IPS DF 6.9 (cell line): ENCODE measurements around the gene NANOS1.
A peak's percentile ranks its signal among the peaks of the same experiment; 100 is the strongest.

ENCODE experiments used
- DNase-seq: peaks from one replicate; pipeline ENCODE4 v3.0.0-alpha.2; 2013; ENCODE audit warnings: low read depth, low spot score
- H3K27ac ChIP-seq: one replicate; pipeline ENCODE4 v1.5.1; 2013; ENCODE audit warnings: low read length, control low read depth
- H3K27me3 ChIP-seq: 2 replicates; pipeline ENCODE4 v1.6.1; 2013; ENCODE audit warnings: mild to moderate bottlenecking, low read length; ENCODE audit not compliant: control insufficient read depth, insufficient read depth
- H3K36me3 ChIP-seq: 2 replicates; pipeline ENCODE4 v1.6.1; 2013; ENCODE audit warnings: low read length; ENCODE audit not compliant: control insufficient read depth, insufficient read depth
- H3K4me1 ChIP-seq: 2 replicates; pipeline ENCODE4 v1.6.1; 2013; ENCODE audit warnings: low read length; ENCODE audit not compliant: control insufficient read depth, insufficient read depth
- H3K4me3 ChIP-seq: 2 replicates; pipeline ENCODE4 v1.5.1; 2013; ENCODE audit warnings: mild to moderate bottlenecking, low read length
- H3K9me3 ChIP-seq: 2 replicates; pipeline ENCODE4 v1.6.1; 2013; ENCODE audit warnings: low read length, inconsistent platforms; ENCODE audit not compliant: control insufficient read depth, insufficient read depth
- WGBS: extraction: QIAGEN DNeasy Blood & Tissue Kit; methylation state at CpG from one replicate; pipeline ENCODE4 v1.1.7; 2013; ENCODE audit warnings: mixed read lengths, missing lambda C conversion rate; ENCODE audit not compliant: insufficient read length, insufficient coverage; 5-methylcytosine and 5-hydroxymethylcytosine counted together

The NANOS1 gene, protein sequence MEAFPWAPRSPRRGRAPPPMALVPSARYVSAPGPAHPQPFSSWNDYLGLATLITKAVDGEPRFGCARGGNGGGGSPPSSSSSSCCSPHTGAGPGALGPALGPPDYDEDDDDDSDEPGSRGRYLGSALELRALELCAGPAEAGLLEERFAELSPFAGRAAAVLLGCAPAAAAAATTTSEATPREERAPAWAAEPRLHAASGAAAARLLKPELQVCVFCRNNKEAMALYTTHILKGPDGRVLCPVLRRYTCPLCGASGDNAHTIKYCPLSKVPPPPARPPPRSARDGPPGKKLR

GRCh38 chr10:119029613-119030420 lies at the start of gene NANOS1:
Gene NANOS1 (plus strand): TSS chr10:119029714. CDS start chr10:119029802, 88 bp downstream.
- no peaks in the 10 kb centered on the region for H3K27me3 ChIP-seq
- H3K9me3 ChIP-seq: no peaks in the 10 kb centered on the region
- H3K4me3 ChIP-seq: peak within 1 kb of the TSS; percentile 58; the same call in 1 of the 2 replicates
- DNase-seq: no peak
- no CpG with 5 or more reads among the region's 136 CpGs for WGBS
- no peaks in the 10 kb centered on the region for H3K4me1 ChIP-seq
- peaks cover 3% of the 10 kb centered on the region; the same call in 1 of the 2 replicates for H3K36me3 ChIP-seq
- H3K27ac ChIP-seq: no peak within 1 kb of the TSS

- no peak for DNase-seq
- Histone ChIP-seq H3K27me3 (no peaks in the 10 kb centered on the region), H3K36me3 (no peaks in the 10 kb centered on the region), H3K9me3 (no peaks in the 10 kb centered on the region), H3K4me3 (no peak overlapping the region), H3K4me1 (no peaks in the 10 kb centered on the region), H3K27ac (no peak overlapping the region)
- no CpG with 5 or more reads among the region's 17 CpGs for WGBS
Measured at GRCh38 chr10:118980135-118980865, 49.2 kb upstream of the NANOS1 start.

GRCh38 chr10:118980870-118981269 lies 48.6 kb upstream of the NANOS1 start:
- Histone ChIP-seq H3K27me3 (no peaks in the 10 kb centered on the region), H3K9me3 (no peaks in the 10 kb centered on the region), H3K4me3 (no peak overlapping the region), H3K36me3 (no peaks in the 10 kb centered on the region), H3K4me1 (no peaks in the 10 kb centered on the region), H3K27ac (no peak overlapping the region)
- no peak for DNase-seq
- WGBS: no CpG with 5 or more reads among the region's 6 CpGs

DNA sequence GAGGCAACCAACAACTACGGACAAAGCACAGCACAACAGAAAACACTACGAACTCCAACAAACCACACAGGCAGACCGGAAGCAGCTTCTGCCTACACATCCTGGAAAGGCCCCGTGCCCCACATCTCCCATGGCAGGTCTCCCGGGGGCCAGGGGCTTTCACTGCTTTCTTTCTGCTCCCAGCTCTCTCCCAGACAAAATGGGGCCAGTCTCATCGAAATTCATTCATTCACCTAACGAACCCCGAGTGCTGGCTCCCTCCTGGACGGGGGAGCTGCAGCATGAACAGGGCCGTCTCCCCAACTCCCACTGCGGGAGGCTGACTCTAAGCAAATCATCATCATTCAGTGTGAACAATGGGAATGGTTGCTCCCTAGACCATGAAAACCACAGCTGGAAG lies 47.6 kb upstream of the NANOS1 start:
- Histone ChIP-seq H3K27me3 (no peaks in the 10 kb centered on the region), H3K27ac (no peak overlapping the region), H3K36me3 (no peaks in the 10 kb centered on the region), H3K4me3 (no peak overlapping the region), H3K9me3 (no peaks in the 10 kb centered on the region), H3K4me1 (no peaks in the 10 kb centered on the region)
- WGBS: no CpG with 5 or more reads among the region's 11 CpGs
- no peak for DNase-seq

GRCh38 chr10:118982366-118982765 lies 47.1 kb upstream of the NANOS1 start:
- no CpG with 5 or more reads among the region's 4 CpGs for WGBS
- no peaks in the 10 kb centered on the region for H3K4me1 ChIP-seq
- H3K27ac ChIP-seq: no peak overlapping the region
- H3K9me3 ChIP-seq: no peaks in the 10 kb centered on the region
- no peaks in the 10 kb centered on the region for H3K36me3 ChIP-seq
- no peak overlapping the region for H3K4me3 ChIP-seq
- H3K27me3 ChIP-seq: no peaks in the 10 kb centered on the region
- no peak for DNase-seq

DNA sequence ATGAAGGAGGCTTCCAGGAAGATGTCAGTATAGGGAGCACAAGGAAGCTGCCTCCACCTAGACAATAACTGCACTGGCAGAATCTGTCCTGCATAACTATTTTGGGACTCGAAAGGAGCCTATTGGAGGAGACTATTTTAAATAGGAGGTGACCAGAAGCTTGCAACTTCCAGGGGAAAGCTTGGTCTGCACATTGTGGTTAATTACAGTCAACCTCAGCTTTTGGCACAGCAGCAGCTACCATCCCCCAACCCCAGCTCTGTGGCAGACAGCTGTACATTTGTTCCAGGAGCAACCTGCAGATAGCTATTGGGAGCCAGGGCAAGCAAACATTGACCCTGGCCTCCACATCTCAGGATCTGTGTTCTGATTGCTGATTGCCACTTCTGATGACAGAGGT lies 46.3 kb upstream of the NANOS1 start:
- DNase-seq: no peak
- no peak overlapping the region for H3K27ac ChIP-seq
- H3K36me3 ChIP-seq: no peaks in the 10 kb centered on the region
- no CpG with 5 or more reads among the region's 1 CpG for WGBS
- no peak overlapping the region for H3K4me3 ChIP-seq
- no peaks in the 10 kb centered on the region for H3K4me1 ChIP-seq
- H3K27me3 ChIP-seq: no peaks in the 10 kb centered on the region
- H3K9me3 ChIP-seq: no peaks in the 10 kb centered on the region

- DNase-seq: no peak
- H3K4me1 ChIP-seq: no peaks in the 10 kb centered on the region
- no peak overlapping the region for H3K4me3 ChIP-seq
- no peak overlapping the region for H3K27ac ChIP-seq
- H3K27me3 ChIP-seq: no peaks in the 10 kb centered on the region
- H3K9me3 ChIP-seq: no peaks in the 10 kb centered on the region
- no peaks in the 10 kb centered on the region for H3K36me3 ChIP-seq
- no CpG with 5 or more reads among the region's 2 CpGs for WGBS
Measured at GRCh38 chr10:118985576-118985975, 43.9 kb upstream of the NANOS1 start.

DNA sequence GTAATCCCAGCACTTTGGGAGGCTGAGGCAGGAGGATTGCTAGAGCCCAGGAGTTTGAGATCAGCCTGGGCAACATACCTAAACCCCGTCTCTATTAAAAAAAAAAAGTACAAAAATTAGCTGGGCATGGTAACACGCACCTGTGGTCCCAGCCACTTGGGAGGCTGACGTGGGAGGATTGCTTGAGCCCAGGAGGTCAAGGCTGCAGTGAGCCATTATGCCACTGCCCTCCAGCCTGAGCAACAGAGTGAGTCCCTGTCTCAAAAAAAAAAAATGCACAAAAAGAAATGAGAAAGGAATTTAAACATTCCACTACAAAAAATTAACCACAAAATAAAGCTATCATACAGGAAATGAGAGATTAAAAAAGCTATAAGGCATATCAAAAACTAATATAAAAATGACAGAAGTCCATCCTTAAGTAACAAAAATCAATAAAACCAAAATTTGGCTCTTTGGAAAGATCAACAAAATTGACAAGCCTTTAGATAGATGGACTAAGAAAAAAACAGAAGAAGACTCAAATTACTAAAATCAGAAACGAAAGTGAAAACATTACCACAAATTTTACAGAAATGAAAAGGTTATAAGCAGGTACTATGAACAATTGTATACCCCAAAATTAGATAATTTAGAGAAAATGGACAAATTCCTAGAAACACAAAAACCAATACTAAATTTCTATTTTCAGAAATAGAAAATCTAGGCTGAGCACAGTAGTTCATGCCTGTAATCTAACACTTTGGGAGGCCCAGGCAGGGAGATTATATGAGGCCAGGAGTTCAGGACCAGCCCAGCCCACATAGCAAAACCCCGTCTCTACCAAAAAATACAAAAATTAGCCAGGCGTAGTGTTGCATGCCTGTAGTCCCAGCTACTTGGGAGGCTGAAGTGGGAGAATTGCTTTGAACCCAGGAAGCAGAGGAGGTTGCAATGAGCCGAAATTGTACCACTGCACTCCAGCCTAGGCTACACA lies 42.4 kb upstream of the NANOS1 start:
- no peaks in the 10 kb centered on the region for H3K27me3 ChIP-seq
- DNase-seq: no peak
- no peak overlapping the region for H3K4me3 ChIP-seq
- no peak overlapping the region for H3K27ac ChIP-seq
- no CpG with 5 or more reads among the region's 7 CpGs for WGBS
- no peaks in the 10 kb centered on the region for H3K9me3 ChIP-seq
- H3K4me1 ChIP-seq: no peaks in the 10 kb centered on the region
- H3K36me3 ChIP-seq: no peaks in the 10 kb centered on the region

DNA sequence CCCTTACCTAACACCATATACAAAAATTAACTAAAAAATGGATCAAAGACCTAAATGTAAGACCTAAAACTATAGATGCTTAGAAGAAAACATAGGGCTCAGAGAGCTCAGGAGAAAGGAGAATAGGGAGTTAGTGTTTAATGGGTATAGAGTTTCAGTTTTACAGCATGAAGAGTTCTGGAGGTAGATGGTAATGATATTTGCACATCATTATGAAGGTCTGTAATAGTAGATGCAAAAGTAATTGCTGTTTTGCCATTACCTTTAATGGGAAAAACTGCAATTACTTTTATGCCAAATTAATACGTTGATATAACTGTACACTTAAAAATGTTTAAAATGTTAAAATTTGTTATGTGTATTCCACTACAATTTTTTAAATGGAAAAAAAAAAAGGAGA lies 39.2 kb upstream of the NANOS1 start:
- no peaks in the 10 kb centered on the region for H3K36me3 ChIP-seq
- H3K4me1 ChIP-seq: no peaks in the 10 kb centered on the region
- no peak overlapping the region for H3K4me3 ChIP-seq
- WGBS: no CpG with 5 or more reads among the region's 1 CpG
- H3K27ac ChIP-seq: no peak overlapping the region
- no peaks in the 10 kb centered on the region for H3K27me3 ChIP-seq
- DNase-seq: no peak
- no peaks in the 10 kb centered on the region for H3K9me3 ChIP-seq
